GM18508 (cell line): ENCODE data around the gene SLC24A1.

ENCODE experiments used
- ATAC-seq: cut with Tn5 transposase; IDR thresholded peaks from one replicate; pipeline ENCODE4 v1.9.1; 2021; ENCODE audit warnings: moderate number of reproducible peaks; ENCODE audit not compliant: insufficient read depth, unreplicated experiment

The SLC24A1 gene

DNA sequence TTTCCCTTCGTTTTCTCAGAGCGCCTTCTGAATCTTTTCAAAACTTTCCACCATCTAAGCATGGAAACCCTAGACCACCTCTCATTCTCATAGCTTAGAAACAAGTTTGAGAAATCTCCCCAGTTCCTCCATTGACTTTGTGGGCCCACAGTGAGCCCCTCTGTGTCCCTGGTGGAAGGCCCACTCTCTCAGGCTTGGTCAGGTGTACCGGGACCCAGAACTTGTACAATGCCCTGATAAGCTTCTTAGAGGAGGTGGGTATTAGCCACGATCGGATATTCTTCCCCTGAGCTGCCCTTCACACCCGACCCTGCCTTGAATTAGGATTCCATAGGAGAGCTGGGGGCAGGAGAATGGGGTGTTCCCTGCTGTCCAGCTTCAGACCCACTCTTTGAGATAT, at the start of gene SLC24A1:
SLC24A1 (plus strand) TSS at position 301 of the 400 bp plus-strand sequence. CDS start 2,143 bp downstream, outside the sequence.
- ATAC-seq, result no peak

DNA sequence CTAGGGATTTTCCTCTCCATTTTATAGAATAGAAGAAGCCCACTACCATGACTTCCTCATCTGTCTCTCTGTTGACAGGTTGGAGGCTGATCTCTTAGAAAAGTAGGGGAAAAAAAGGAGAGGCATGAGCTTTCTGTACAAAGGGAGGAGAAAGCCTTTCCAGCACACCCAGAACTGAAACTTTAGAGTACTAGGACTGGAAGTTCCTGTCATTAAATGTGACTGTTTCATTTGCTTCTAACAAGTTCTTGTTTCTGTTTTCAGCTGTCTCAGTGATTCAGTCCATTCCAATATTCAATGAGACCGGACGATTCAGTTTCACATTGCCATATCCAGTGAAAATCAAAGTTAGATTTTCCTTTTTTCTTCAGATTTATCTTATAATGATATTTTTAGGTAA, 49.8 kb upstream of the SLC24A1 start:
- ATAC-seq, result no peak

DNA sequence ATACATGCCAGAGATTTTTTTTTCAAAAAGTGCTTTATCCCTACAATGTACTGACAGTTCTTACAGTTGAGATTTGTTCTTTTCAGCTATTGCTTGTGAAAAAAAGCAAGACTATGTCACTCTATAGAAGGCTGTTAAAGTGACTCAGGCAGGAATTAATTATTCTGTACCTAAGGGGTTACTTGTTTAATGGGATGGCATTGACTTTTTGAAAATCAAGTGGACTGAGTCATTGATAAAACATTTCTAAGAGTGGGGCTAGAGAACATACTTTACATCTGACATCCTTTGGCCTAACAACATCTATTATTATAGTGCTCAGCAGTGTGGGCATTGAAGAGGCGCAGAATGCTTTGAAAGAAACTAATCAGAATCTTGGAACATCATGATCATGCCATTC, 45.1 kb upstream of the SLC24A1 start:
- no peak for ATAC-seq

DNA sequence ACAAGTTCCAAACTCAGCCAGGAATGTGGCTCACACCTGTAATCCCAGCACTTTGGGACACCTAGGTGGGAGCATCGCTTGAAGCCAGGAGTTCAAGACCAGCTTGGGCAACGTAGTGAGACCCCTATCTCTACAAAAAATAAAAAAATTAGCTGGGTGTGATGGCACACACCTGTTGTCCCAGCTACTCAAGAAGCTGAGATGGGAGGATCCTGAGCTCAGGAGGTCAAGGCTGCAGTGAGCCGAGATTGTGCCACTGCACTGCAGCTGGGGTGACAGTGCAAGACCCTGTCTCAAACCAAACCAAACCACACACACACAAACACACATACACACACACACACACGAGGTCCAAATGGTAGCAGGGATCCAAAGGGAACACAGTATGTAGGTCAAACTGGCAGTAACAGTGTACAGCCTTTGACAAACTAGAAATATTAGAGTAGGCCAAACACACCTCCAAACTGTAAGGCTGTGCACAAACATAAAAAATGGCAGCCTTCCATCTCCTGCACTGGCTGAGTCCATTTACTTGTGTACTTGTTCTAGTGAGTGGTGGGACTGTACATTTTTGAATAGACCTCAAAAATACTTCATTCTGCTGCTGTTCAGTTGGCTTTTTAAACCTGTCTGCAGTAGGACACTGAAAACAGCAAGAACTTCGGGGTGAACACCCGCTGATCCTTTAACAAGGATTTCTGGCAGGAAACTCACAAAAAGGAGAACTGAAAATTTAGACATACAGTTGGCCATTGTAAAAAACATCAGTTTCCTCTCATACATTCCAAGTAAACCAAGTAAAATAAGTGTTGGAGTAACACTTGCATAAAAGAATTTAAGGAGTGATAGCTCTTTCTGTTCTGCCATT, 44.4 kb upstream of the SLC24A1 start:
- ATAC-seq, result no peak

DNA sequence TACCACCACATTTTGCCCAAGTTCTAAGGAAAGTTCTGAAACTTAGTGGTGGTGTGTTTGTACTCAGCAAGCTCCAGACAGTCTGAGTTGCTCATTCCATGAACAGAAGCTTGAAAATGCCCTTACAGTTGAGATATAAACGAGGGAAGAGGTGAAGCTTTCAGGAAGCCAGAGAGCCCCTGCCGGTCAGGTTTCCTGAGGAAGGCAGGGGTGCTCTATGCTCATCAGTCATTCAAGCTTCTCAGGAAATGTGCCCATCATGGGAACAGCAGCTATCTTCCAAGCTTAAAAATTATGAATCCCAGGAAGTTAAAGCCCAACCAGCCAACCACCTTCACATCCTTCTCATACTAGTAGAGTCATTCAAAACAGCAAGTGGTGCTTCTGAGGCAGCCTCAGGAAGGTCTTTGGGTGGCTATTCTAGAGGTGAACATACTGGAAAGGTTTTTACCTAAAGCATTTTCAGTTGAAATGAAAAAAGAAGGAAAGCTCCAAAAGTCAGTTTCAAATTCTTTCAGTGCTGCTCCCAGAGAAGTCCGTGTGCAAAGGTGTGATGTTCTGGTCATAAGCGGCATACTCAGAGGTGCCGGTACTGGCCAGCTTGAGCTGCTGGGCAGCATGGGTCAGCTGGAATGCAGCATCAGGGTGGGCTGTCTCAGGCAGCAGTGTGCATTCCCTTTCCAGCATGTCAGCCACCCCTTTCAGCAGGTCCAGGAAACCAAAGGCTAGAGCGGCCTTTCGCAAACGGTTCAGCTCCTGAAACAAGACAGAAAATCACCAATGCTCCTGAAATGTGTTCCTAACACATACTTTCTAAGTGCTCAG, 42.6 kb upstream of the SLC24A1 start:
- ATAC-seq, result no peak

DNA sequence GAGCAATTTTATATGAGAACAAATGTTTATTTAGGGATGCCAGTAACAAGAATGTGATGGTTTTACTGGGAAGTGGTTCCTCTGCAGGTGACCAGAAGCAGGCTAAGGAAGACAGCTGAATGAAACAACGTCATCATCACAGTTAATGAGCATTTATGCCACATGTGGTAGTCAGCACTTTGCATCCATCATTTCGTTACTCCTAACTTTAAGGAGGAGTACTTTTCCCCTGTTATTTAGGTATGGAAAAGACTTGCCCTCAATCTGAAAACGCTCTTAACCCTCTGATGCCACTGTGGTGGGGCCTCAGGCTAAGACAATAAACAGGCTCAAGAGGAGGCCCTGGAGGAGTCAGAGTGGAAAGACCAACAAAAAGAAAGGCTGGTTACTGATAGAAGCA, 42.0 kb upstream of the SLC24A1 start:
- ATAC-seq, result no peak

DNA sequence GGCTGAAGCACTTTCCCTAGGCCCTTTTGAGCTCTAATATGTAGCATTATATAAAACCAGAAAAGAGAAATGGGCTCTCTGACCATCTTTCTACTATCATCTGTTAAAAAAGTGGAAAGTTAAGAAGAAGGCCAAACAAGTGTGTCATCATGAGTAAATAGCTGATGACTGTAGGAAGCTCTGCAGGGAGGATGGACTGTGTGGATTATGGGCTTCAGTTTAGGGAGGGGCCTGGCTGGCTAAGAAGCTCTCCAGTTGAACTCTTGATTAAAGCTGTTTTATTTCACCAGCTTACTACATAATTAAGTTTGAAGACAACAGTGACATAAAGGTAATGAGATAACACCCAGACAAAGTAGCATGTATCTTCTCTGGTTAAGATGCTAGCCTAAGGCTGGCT, 41.5 kb upstream of the SLC24A1 start:
- no peak for ATAC-seq

DNA sequence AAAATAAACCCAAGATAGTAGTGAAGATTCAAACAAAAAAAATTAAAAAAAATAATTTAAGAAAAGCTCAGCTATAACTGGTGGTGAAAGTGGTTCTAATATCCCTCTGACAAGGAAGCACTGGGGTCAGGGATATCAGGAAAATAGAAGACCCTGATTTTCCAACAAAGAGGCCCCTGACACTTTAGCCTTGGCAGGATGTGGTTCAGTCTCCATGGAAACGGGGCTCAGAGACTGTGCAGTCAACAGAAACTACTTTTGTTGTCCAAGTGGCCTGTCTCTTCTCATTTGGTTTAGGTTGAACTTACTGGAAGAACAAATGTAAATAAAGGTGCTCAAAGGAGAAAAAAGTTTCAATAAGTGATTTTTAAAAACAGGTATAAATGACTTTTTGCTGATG, 38.0 kb upstream of the SLC24A1 start:
- ATAC-seq, result no peak

DNA sequence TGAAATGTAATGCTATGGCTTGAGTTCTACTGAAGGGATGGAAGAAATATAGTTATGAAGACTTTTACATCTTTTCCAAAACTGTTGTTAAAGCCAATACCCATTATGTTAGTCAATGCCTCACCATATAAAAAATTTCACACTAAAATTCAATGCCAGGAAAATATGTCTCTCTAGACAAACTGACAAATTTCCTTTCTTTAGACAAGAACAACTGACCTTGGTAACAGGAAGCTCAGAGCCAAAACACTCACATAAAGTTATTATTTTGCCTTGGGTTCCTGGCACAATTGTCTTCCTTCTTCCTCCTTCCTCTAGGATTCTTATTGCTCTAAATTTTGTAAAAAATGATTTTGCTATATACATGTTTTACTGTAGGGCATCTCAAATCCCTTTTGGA, 37.5 kb upstream of the SLC24A1 start:
- ATAC-seq, result no peak

DNA sequence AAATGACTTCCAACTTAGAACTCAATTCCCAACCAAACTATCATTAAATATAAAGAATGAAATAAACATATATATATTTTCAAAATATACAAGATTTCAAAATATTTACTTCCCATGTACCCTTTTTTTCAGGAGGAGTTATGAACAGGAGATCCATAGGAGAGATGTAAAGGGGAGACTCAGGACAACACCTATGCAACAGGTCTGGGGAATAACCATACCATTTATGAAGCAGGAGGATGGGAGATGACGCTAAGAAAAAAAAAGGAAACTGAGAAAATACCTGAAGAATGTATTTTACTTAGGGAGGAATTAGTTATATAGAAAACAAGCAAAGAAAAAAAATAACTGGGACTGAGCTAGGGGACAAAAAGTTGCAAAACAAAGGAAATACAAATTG, 34.6 kb upstream of the SLC24A1 start:
- no peak for ATAC-seq

DNA sequence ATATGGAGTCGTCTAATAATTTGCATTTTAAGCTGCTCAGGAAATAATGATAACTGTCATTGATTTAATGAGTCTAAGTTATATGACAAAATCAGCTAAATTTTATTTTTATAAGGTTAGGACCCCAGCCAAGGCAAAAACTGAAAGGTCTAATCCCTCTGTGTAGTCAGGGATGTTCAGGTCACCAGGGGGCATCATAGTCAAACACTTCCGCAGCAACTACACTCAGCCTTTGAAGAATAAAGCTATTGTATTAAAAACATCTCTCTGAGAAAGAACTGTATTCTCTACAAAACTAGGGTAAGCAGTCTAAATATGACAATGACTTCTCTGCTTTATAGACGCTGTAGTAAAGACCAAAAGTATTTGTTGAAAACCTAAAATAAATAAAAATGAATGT, 25.8 kb upstream of the SLC24A1 start:
- no peak for ATAC-seq

DNA sequence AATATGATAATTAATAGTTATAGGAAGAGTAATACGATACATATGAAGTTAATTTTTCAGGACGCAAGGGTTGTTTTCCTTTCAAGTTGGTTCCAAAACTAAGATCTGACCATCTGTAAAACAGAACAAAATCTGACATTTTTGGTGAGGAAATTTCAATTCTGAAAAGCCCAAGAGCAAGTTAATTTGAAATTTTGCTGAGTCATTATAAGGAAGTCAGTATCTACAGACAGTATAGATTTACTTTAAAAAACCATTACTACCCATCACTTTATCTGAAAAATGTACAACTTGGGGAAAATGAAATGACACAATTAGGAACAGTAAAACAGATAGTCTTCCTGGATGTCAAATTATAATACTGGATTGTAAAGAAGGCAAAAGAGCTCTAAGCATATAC, 23.3 kb upstream of the SLC24A1 start:
- no peak for ATAC-seq

DNA sequence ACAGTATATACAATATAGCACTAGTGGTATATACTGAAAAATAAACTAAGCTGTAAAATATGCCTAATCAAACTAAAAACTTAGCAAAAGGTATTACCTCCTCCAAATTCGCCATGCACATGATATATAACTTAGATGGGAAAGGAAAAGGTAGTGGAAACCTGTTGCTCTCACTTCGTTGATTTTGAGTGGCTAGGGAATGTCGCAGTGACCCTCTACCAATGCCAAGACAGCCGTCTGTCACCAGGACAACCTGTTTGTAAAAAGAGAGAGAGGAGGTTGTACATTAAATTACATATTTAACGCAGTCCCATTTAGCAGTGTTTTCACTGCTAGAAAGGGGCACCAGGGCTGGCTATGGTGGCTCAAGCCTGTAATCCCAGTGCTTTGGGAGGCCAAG, 22.1 kb upstream of the SLC24A1 start:
- no peak for ATAC-seq

DNA sequence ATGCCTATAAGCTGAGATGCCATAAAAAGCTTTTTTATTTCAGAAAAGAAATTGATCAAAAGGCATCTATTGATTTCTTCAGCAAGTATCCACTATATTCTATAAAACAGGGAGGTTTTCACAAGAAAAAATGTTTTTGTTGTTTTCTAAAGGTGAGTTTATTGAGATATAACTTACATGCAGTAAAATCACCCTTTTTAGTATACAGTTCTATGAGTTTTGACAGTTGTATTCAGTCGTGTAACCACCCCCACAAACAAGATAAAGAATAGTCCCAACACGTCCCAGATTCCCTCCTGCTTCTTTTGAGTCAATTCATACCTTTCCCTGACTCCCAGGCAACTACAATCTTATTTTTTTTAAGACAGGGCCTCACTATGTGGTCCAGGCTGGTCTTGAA, 18.6 kb upstream of the SLC24A1 start:
- no peak for ATAC-seq

DNA sequence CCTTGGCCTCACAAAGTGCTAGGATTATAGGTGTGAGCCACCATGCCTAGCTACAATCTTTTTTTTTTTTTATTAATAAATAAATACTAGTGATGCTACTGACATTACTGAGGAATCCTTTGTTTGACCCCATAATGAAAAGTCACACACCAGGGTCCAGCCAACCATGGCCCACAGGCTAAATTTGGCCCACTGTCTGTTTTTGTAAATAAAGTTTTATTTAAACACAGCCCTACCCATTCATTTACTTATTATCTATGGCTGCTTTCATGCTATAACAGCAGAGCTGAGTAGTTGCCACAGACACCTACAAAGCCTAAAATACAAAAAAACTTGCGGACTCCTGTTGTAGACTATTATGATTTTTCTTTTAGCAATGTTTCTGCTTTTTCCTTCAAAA, 18.2 kb upstream of the SLC24A1 start:
- no peak for ATAC-seq

DNA sequence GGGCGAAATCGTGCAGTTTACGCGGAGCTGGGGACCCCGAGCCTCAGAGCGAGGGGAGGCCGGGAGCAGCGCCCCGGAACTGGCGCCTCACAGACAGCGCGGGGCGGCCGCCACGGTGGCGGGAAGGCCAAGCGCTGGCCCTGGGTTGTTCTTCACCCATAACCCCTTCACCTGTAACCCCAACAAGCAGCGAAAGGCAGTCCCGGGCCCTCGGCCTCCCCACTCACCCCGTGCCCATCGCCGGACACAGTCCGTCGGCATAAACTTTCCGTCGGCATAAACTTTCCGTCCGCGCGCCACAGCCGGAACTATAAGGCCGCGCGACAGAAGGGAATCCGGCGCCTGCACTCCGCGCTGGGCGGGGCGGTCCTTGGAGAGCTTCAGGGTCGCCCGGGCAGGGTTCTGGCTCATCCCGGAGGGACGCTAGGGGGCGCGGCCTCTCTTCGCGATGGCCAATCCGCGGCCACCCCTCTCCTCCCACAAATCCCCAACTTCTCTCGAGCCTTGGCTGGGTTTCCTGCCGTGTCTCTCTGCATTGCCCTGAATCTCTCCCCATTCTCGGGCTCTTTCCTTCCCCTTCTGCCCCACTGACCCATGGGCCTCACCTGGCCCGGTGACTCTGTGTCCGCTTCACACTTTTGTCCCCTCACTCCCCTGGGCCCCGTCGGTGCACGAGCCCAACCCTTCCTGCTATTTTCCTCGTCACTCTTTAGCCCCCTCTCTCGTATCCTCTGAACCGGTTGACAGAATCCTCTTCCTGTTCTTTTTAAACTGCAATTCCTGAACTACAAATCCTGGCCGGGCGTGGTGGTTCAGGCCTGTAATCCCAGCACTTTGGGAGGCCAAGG, 10.6 kb upstream of the SLC24A1 start, which contains the start of gene INTS14:
INTS14 (minus strand) TSS at position 261 of the 848 bp plus-strand sequence. CDS start 3,751 bp downstream, outside the sequence.
- peak; percentile 60 for ATAC-seq

DNA sequence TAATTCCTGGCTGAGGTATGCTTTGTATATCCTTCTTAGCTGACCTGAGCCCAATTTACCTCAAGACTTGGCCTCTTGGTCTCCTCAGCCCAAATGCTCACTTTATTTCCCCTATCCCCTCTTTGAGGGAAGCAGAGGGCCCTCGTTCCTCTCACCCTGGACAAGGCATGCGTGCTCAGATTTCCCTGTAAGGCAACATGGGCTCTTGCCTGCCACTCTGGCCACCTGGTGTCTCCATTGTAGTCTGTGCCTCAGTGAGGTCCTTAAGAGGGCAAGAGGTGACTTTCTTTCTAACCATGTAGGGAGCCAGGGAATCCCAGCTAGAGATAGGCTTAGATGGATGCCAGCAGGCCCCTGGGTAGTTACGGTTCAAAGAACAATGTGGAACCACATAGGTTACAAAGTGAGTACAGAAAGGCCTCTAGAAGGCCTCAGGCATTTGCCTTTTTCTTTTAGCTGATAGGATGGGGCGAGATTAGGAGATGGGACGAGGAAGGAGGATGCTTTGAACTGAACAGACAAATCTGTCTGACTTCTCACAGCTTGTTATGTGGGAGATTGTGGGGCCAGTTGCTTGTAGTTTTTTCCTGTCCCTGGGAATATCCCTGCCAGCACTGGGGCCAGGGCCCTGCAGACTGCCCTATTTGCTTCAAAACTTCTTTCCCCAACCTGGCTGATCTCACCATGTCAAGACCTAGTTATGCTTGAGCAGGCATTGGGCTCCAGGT, 9.7 kb upstream of the SLC24A1 start:
- ATAC-seq, result no peak

DNA sequence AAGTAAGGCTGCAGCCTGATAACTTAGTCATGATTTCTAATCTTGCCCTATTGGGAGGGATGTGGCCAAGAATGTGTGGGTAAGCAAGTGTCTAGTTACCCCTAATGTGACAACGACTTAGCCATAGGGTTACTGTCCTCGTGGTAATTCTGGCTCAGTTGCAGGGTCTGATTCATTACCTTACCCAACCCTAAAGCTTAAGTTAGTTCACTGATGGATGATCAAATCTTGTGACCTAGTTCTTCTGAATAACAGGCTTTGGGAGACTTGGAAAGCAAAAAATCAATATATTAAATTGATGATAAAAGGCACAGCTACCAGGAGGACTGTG, 9.2 kb upstream of the SLC24A1 start:
- no peak for ATAC-seq

DNA sequence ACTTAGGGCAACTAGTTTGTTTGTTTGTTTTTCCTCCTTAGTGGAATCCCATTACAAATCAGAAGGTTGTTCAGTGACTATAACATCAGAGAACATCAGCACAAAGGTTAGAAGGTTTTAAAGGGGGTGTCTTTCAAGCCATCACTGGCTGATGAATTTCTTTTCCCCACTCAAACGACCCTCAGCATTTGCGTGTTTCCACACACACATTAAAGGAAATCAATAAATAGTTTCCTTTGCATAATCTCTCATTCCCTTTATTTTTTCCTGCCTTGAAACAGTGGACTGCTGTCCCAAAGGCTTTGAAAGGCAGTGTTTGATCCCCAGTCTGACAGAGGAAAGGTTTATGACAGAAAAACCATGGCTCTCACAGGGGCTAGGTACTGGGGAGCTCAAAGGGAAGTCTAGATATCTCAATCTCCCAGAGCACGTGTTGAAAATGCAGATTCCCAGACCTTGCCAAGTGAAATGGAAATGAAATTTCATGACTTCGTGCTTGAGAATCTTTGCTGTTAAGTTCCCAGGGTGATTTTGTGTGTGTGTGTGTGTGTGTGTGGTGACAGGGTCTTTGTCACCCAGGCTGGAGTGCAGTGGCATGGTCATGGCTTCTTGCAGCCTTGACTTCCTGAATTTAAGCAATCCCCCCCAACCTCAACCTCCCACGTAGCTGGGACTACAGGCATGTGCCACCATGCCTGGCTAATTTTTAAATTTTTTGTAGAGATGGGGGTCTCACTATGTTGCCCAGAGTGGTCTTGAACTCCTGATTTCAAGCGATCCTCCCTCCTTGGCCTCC, 8.6 kb upstream of the SLC24A1 start:
- no peak for ATAC-seq
